Daoy (cell line): ENCODE results near the gene DRG1. TPM values are rescaled to one million over a fixed set of nuclear protein-coding genes. Genes with fewer than 3 reads are reported as not detected.
"Not testable (repeated sequence)": the region's sequence is repeated elsewhere in the genome, so short reads cannot be mapped to it uniquely, and the experiment has no call there.

Experiments
- DNase-seq: peaks from one replicate; pipeline ENCODE4 v3.0.0-alpha.2; 2015; ENCODE audit warnings: low read depth
- total RNA-seq: library from RNA; depleted of rRNA; stranded (reverse); fragments of >200 nt; shearing (Covaris generic); gene quantifications from 2 replicates; pipeline ENCODE4 v1.2.3, GENCODE V29; 2014; rRNA removed

The DRG1 gene
- total RNA-seq, 1 experiment from 2014 or later = 146 TPM

DNA sequence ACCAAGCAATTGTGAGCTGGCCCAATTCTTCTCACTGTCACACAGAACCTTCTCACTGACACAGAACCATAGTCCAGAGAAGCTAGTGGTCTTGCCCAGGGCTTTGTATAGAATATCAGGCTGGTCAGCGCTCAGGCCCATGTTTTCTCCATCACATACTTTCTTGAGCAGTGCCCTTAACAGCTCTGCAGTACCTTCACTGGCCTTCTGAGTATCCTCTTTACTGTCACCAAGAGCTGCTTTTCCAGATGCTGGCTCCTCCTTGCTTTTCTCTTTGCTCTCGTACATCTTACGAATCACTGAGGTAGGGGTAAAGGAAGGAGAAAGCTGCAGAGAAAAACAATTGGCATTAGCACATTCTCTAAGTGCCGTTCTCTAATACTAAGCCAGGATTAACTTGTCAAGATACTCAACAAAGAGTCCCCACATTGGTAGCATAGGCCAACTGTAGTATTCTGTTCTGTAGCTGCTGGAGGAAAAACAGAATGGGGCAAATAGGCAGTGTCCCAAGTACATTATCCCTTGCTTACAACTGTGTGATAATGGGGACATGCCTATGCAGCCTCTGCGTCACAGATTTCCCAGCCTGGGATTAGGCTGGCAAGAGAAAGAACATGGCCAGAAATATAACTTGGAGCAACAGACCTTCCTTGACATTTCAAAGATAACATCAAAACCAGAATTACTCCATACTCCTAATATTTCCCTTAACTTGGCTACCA lies 43.5 kb downstream of the DRG1 start:
- DNase-seq = no peak

DNA sequence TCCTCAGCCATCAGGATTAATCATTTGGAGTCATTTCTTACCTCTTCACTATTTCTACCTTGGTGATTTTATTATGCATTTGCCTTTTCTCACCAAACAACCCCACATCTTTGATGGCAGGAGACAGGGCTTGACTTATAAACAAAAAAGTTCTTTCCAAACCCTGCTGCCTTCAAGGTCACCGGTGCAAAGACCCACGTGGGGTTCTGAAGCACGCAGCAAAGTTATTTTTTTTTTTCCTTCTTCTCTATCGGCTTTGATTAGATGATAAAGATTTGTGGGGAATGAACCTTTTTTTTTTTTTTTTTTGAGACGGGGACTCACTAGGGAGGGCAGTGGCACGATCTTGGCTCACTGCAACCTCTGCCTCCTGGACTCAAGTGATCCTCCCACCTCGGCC lies 44.1 kb downstream of the DRG1 start:
- no peak for DNase-seq

DNA sequence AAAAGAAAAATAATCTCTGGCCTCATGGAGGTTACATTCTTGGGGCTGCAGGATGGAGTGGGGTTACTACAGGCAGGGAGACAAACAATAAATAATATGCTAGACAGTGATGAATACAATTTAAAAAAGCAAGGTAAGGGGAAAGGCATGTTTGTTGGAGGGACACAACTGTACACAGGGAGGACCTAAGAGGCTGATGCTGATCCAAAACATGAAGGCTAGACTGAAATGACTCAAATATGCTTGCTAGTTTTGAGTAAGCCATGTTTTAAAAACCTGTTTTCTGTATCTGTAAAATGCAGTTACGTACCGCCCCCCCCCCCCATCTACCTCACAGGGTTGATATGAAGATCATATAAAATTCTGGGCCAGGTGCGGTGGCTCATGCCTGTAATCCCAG lies 46.2 kb downstream of the DRG1 start:
- DNase-seq = no peak

DNA sequence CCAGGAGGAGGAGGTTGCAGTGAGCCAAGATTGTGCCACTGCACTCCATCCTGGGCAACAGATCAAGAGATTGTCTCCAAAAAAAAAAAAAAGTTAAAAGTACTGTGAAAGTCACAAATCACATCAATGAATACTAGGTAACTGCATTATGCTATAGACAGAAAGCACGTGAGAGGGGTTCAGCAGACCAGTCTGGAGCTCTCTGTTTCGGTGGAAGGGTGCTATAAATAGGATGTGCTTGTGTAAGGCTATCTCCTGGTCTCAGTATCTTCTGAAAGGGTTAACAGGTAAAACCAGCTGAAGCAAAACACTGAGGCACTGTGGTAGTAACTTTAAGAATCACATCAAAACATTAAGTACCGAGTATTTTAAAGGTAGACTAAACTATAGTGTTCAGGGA lies 46.8 kb downstream of the DRG1 start:
- DNase-seq = no peak

DNA sequence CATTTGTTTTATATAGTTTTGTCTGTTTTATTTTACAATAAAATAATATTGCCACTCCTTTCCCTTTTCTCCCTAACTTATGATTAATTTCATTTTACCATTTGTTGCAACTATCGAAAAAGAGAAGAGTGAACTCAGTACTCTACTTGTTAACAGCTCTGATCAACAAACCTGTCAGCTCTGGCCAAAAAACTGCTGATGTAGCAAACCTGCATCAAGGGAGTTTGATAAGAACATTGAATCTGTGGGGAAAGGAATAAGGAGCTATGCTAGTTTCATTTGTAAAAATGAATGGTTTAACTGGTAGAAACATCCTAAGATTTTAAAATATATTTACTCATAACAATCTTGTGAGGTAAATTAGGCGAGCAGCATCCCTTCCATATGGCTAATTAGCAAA lies 47.4 kb downstream of the DRG1 start:
- DNase-seq = no peak

DNA sequence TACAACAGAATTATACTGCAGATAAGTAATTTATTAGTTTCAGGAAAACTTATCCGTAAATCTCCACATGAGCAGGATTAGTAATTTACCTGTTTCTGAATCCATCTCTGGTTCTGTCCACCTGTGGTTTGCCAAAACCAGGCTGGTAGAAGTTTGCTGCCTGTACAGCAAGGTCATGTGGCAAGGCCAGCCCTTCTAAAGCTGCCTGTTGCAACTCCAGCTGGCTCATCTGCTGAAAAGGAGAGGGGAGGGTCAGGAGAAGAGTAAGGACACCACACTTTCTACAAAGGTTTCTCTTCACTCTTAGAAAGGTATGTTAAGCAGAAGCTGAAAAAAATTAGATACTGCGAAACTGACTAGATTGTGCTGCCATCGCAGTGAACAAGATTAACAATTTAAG lies 47.9 kb downstream of the DRG1 start:
- no peak for DNase-seq

DNA sequence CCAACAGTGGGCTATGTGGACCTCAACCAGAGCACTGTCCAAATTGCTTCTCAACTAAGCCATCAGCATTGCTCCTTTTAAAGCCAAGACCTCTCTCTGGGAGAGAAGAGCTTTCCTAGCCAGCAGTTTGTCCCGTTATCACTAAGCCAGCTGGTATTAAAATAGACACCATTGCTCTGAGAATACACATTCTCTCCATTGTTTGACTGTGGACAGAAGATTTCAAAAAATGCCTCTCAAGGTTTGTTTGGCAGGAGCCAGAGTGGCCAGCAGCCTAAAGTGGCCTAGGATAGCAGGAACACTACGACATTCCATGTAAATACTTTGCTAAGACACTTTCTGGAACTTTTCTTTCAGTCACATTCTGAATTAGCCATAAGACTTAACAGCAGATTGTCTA lies 49.0 kb downstream of the DRG1 start:
- no peak for DNase-seq

DNA sequence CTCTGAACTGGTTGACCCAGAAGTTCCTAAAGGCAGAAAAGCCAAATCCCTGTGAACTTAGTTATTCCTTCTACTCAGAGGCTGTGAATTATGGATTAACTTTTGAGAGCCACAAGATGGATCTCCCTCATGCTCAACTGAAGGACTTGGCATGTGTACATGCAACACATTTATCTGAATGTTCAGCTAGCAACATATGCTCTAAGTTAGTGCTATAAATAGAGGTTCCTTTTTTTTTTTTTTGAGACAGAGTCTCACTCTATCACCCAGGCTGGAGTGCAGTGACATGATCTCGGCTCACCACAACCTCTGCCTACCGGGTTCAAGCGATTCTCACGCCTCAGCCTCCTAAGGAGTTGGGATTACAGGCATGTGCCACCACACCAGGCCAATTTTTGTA lies 50.1 kb downstream of the DRG1 start:
- no peak for DNase-seq

DNA sequence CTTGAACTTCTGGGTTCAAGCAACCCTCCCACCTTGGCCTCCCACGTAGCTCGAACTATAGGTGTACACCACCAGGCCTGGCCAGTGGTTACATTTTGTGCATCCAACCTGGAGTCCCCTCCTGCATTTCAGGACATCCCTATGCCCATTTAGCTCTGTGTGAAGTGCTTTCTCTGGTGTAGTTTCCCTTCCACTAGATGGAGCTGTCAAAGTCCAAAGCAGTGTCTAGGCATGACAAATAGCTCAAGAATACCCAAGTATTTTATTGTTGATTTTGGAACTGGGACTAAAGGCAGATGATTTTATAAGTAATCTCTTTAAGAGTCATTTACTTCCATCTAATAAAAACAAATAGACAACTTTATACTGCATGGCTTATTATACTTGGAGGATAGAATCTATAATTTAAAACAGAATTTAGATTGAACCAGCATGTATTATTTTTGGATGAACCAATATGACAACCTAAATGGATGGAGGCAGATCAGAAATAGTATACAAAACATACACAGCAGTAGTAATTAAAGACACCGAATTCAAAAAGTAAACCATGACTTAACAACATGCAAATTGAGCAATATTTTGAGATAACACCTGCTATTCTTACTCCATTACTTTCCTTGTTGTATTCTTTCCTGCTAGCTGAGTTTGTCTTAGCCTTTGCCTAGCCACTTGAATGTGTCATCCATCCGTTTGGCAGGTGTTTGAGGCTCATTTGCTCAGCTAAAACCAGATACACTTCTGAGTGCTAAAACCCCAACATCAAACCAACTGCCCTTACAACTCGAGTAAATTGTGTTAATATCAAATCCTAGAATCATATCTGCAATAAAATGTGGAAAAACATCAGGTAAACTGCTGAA lies 52.5 kb downstream of the DRG1 start:
- peak; percentile 35 for DNase-seq

DNA sequence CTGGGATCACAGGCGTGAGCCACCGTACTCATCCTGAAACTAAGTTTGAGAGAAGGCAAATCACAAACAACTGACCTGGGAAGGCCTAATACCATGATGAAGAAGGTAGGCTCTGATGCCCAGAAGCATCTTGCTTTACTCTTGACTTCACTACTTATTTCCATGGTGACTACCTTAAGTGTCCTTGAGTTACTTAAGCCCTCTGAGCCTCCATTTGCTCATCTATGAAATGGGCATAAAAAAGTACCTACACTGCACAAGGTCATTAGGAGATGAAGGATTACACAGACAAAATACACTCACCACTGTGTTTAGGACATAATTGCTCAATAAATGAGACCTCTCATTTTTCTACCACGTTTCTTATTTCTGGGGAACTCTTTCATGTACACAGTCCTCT lies 62.3 kb downstream of the DRG1 start:
- DNase-seq = no peak

DNA sequence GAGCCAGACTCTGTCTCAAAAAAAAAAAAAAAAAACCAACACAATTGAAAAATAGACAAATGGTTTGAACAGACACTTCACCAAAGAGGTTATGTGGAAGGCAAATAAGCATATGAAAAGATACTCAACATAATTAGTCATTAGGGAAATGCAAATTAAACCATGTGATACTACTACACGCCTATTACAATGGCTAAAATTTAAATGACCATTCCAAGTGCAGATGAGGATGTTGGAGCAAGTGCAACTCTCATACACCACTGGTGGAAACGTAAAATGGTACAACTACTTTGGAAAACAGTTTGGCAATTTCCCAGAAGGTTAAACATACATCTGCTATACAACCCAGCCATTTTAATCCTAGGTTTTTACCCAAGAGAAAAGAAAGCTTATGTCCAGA lies 65.9 kb downstream of the DRG1 start:
- DNase-seq = no peak

DNA sequence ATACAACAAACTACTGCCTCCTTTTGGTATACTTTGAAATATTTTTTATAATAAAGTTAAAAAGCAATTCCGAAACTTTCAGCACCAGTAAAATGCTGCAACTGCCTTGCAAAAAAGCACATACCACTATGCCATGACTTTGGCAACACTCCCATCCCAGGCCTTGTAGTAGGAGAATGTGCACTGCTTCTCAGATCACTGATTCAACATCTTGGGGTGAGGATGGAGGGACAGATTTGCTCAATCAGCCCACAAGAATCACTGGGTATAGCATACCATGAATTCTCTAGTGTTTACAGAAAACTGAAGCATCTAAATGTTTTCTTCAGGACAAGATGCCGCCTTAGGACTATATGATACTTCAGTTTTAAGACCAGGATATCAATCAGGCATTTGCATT lies 75.3 kb downstream of the DRG1 start:
- DNase-seq = no peak

DNA sequence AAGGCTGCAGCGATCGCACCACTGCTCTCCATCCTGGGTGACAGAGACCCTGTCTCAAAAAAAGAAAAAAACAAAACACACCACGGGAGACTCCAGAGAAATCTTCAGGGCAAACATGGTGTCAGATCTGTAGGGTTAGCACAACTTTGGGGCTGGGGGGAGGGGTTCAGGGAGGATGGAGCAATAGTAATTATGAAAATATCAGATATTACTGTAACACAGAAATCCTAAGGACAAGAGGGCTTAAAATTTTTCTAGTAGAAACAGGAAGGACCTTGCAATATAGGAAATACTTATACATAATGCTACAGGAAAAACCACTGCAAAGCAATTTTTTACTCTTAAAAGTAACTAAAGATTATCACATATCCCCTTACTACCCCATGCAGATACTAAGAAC lies 76.4 kb downstream of the DRG1 start:
- DNase-seq = no peak

DNA sequence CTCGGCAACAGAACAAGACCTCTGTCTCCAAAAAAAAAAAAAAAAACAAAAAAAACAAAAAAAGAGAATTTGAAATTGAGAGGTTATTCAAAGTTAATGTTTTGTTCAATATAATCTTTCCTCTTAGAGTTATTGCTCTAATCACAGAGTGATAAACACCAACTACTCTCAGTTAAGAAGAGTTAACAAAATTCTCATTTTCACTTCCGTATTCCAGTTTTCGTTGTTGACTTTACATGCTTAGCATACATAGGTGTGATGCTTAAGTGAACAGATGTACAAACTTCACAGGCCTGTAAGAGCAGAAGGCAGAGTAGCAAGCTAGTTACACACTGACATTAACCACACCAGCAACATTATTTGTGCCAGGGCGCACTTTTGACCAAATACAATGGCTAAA lies 77.9 kb downstream of the DRG1 start:
- DNase-seq = no peak

DNA sequence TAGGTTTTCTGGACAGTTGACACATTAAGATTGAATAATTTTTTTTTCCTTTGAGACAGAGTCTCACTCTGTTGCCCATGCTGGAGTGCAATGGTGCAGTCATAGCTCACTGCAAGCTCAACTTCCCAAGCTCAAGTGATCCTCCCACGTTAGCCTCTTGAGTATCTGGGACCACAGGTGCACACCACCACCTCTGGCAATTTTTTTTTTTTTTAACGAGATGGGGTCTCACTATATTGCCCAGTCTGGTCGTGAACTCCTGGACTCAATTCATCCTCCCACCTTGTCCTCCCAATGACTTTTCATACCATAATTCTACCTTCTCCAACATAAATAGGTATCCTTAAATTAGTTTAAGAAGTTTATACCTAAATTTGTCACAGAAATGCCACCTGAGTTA lies 81.7 kb downstream of the DRG1 start:
- no peak for DNase-seq

DNA sequence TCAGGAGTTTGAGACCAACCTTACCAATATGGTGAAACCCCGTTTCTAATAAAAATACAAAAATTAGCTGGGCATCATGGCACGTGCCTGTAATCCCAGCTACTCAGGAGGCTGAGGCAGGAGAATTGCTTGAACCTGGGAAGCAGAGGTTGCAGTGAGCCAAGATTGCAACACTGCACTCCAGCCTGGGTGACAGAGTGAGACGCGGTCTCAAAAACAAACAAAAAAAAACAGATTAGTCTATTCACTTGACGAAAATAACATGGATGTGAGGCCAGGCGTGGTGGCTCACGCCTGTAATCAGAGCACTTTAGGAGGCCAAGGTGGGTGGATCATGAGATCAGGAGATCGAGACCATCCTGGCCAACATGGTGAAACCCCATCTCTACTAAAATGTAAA lies 83.1 kb downstream of the DRG1 start:
- not testable (repeated sequence) for DNase-seq

Other genes starting within 250 kb of the DRG1 start
- gene RNF185, start 239.4 kb upstream of the DRG1 start, total RNA-seq = 17.1 and 19.1 TPM in 2 replicates
- 20.7 and 25.1 TPM in 2 replicates for gene LIMK2, start 187.3 kb upstream of the DRG1 start, total RNA-seq
- gene PIK3IP1, start 107.1 kb upstream of the DRG1 start, total RNA-seq = 0.09 and 0.69 TPM in 2 replicates
- gene PATZ1, start 53.3 kb upstream of the DRG1 start, total RNA-seq = 18.8 and 19.5 TPM in 2 replicates
- gene EIF4ENIF1, start 90.2 kb downstream of the DRG1 start, total RNA-seq = 4.6 and 6.8 TPM in 2 replicates
- 2.4 and 4.5 TPM in 2 replicates for gene SFI1, start 96.9 kb downstream of the DRG1 start, total RNA-seq